ENCODE data around the gene PCNX2. TPM values are rescaled to one million over a fixed set of nuclear protein-coding genes. Genes with fewer than 3 reads are reported as not detected.

PCNX2 gene
- total and polyA plus RNA-seq, 2 donors (not counting 3 experiments of a cell fraction or from before 2014, with no cell fraction given), result 6.6 to 11.0 TPM

DNA sequence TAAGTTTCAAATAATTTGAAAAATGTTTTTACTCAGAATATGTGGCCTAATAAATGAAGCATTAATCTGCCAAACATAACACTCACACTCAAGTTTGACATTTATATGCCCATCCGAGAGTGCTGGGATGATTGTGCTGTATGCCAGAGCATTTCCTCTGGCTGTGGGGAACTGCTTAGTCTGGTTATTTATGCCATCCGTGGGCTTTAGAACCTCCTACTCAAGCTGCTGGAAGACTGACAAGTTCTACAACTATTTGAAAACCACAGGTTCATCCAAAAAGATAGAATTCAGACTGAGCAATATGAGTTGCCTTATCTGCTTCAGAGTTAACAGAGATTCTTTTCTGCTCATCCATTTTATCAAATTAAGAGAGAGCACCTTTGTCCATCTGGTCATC is 25.9 kb downstream of the PCNX2 start:
- CTCF ChIA-PET, result no interaction called here
- Histone ChIP-seq H3K27ac (ENCODE audit: insufficient read depth, low read depth, low read length) (no peak overlapping the region), H3K79me2 (ENCODE audit: control insufficient read depth, insufficient read depth, low read length) (no peaks in the 10 kb centered on the region), H4K20me1 (replicated peaks; ENCODE audit: control insufficient read depth, extremely low read depth, insufficient read depth, low read length) (no peaks in the 10 kb centered on the region), H3K4me1 (ENCODE audit: control insufficient read depth, extremely low read depth, insufficient read depth, low read length) (no peaks in the 10 kb centered on the region), H3K27me3 (ENCODE audit: control insufficient read depth in 2 of 2, insufficient read depth in 2 of 2, low read length in 2 of 2) (no peaks in the 10 kb centered on the region), H3K4me3 (replicated peaks in 1 of 3; ENCODE audit: insufficient read depth in 1 of 3, low read depth in 1 of 3, low read length in 3 of 3) (no peak overlapping the region), H3K9ac (replicated peaks; ENCODE audit: extremely low read depth, insufficient read depth, low read length) (no peak overlapping the region), H3K9me1 (replicated peaks; ENCODE audit: control insufficient read depth, extremely low read depth, insufficient read depth, low read length) (no peaks in the 10 kb centered on the region), H2AFZ (ENCODE audit: low read depth, low read length) (no peak overlapping the region), H3K4me2 (ENCODE audit: insufficient read depth, low read length) (no peak overlapping the region), H3K9me3 (replicated peaks; ENCODE audit: control insufficient read depth, insufficient read depth, low read length) (no peaks in the 10 kb centered on the region), H3K36me3 (ENCODE audit: control insufficient read depth in 2 of 2, extremely low read depth in 1 of 2, insufficient read depth in 2 of 2, low read length in 2 of 2) (no peaks in the 10 kb centered on the region)
- DNase-seq (ENCODE audit: low read depth, low spot score), result no peak
- TF ChIP-seq EZH2 (IDR thresholded peaks at IDR 0.05; ENCODE audit: borderline replicate concordance, low read depth, low read length, severe bottlenecking) (no peak), MYC (IDR thresholded peaks at IDR 0.05; ENCODE audit: low read depth, low read length) (no peak), JUN (IDR thresholded peaks at IDR 0.05; ENCODE audit: borderline replicate concordance, insufficient read depth, insufficient read length, low read depth) (no peak)
- no TSS peak for BruUV-seq (replicated peaks)
- intact Hi-C loops (cut with micrococcal nuclease) (no loop called here), dilution Hi-C loops (cut with MboI; ENCODE audit: extremely low pct_ligation_motif_present, low sequenced_read_pairs) (no loop called here)
- FAIRE-seq, result no peak
- POLR2A ChIA-PET, result no interaction called here

DNA sequence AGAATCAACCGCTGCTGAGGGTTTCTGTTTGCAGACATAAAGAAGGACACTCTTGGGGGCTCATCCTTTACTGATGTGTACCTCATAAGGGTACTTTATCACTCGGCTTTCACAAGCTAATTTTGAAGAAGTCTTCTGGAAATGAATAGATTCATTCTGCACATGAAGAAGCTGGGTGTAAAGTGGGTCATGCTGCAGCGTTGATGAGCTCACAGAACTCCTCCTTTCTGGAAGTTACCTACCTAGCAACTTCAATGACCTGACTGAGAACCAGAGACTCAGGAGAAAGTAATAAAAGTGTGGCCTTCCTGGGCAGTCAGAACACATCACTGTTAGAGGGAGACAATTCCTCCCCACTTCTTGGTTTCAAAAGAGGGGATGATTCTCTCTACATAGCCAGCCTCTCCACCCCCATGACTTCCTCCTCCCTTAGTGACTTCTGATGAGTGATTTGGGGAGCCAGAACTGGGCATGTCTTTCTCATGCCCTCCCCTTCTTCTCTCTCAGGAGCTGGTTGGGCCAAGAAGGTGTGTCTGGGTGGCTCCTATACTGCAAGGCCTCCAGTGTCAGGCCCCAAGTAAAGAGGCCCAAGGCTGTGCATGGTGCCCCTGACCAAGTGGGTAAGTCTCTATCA is 27.0 kb downstream of the PCNX2 start:
- no peak overlapping the region for H3K4me2 ChIP-seq (ENCODE audit: insufficient read depth, low read length)
- H3K4me3 ChIP-seq (replicated peaks in 1 of 3; ENCODE audit: insufficient read depth in 1 of 3, low read depth in 1 of 3, low read length in 3 of 3), result no peak overlapping the region
- H3K27ac ChIP-seq (ENCODE audit: insufficient read depth, low read depth, low read length), result no peak overlapping the region
- no peaks in the 10 kb centered on the region for H3K27me3 ChIP-seq (ENCODE audit: control insufficient read depth in 2 of 2, insufficient read depth in 2 of 2, low read length in 2 of 2)
- ChIA-PET CTCF (no interaction called here), POLR2A (no interaction called here)
- H3K9me3 ChIP-seq (replicated peaks; ENCODE audit: control insufficient read depth, insufficient read depth, low read length), result no peaks in the 10 kb centered on the region
- TF ChIP-seq EZH2 (IDR thresholded peaks at IDR 0.05; ENCODE audit: borderline replicate concordance, low read depth, low read length, severe bottlenecking), result no peak
- no peak for TF ChIP-seq MYC (IDR thresholded peaks at IDR 0.05; ENCODE audit: low read depth, low read length)
- TF ChIP-seq JUN (IDR thresholded peaks at IDR 0.05; ENCODE audit: borderline replicate concordance, insufficient read depth, insufficient read length, low read depth), result no peak
- TF ChIP-seq, protein P1, sequence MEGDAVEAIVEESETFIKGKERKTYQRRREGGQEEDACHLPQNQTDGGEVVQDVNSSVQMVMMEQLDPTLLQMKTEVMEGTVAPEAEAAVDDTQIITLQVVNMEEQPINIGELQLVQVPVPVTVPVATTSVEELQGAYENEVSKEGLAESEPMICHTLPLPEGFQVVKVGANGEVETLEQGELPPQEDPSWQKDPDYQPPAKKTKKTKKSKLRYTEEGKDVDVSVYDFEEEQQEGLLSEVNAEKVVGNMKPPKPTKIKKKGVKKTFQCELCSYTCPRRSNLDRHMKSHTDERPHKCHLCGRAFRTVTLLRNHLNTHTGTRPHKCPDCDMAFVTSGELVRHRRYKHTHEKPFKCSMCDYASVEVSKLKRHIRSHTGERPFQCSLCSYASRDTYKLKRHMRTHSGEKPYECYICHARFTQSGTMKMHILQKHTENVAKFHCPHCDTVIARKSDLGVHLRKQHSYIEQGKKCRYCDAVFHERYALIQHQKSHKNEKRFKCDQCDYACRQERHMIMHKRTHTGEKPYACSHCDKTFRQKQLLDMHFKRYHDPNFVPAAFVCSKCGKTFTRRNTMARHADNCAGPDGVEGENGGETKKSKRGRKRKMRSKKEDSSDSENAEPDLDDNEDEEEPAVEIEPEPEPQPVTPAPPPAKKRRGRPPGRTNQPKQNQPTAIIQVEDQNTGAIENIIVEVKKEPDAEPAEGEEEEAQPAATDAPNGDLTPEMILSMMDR (IDR thresholded peaks at IDR 0.05; ENCODE audit: extremely low read depth in 1 of 2, insufficient read depth in 1 of 2, low read depth in 1 of 2, low read length in 2 of 2), result no peak
- TF ChIP-seq POLR2A (IDR thresholded peaks at IDR 0.05; ENCODE audit: low read depth, low read length), result no peak
- intact Hi-C loops (cut with micrococcal nuclease), result no loop called here
- no peak overlapping the region for H2AFZ ChIP-seq (ENCODE audit: low read depth, low read length)
- H3K36me3 ChIP-seq (ENCODE audit: control insufficient read depth in 2 of 2, extremely low read depth in 1 of 2, insufficient read depth in 2 of 2, low read length in 2 of 2), result no peaks in the 10 kb centered on the region
- H3K9me1 ChIP-seq (replicated peaks; ENCODE audit: control insufficient read depth, extremely low read depth, insufficient read depth, low read length), result no peaks in the 10 kb centered on the region
- FAIRE-seq (no peak), DNase-seq (ENCODE audit: low read depth, low spot score) (no peak)
- H3K4me1 ChIP-seq (ENCODE audit: control insufficient read depth, extremely low read depth, insufficient read depth, low read length), result no peaks in the 10 kb centered on the region
- dilution Hi-C loops (cut with MboI; ENCODE audit: extremely low pct_ligation_motif_present, low sequenced_read_pairs), result no loop called here
- H3K9ac ChIP-seq (replicated peaks; ENCODE audit: extremely low read depth, insufficient read depth, low read length), result no peak overlapping the region
- no TSS peak for BruUV-seq (replicated peaks)
- H4K20me1 ChIP-seq (replicated peaks; ENCODE audit: control insufficient read depth, extremely low read depth, insufficient read depth, low read length), result no peaks in the 10 kb centered on the region
- no peaks in the 10 kb centered on the region for H3K79me2 ChIP-seq (ENCODE audit: control insufficient read depth, insufficient read depth, low read length)
